PC-3 (cell line): ENCODE results near the gene KRTAP20-1. TPM values are rescaled to one million over a fixed set of nuclear protein-coding genes. Genes with fewer than 3 reads are reported as not detected.

Source experiments
- ATAC-seq: fragments of 200-7000 bp; cut with Tn5 transposase; 2 replicates; pipeline ENCODE4 v1.9.1; 2020; ENCODE audit warnings: mild to moderate bottlenecking, moderate library complexity
- Bru-seq: library from RNA; stranded (reverse); fragments of 400-500 nt; gene quantifications from one replicate; lab custom pipeline; 2021; lab: Mats Ljungman, UMichigan
- BruChase-seq, 2 experiments: library from RNA; stranded (reverse); fragments of 400-500 nt; gene quantifications; one replicate each; lab custom pipeline; 2021; lab: Mats Ljungman, UMichigan
- BruUV-seq: library from RNA; stranded (reverse); fragments of 400-500 nt; replicated peaks from 2 replicates; lab custom pipeline; 2021; lab: Mats Ljungman, UMichigan
- CTCF ChIA-PET: fragments of 300-600 bp; sonication (Branson Sonifier 250); formaldehyde crosslinking; loops from one replicate; lab custom pipeline; 2022; ENCODE audit warnings: antibody characterized with exemption; lab: Charles Lee
- POLR2A ChIA-PET: fragments of 300-600 bp; sonication (Branson Sonifier 250); formaldehyde crosslinking; loops from one replicate; lab custom pipeline; 2022; ENCODE audit warnings: antibody characterized with exemption; ENCODE audit not compliant: unreplicated experiment; lab: Charles Lee
- DNase-seq: peaks from one replicate; pipeline ENCODE4 v3.0.0-alpha.2; 2015
- H2AFZ ChIP-seq: fragments of 300-600 bp; sonication (generic); 2 replicates; pipeline ENCODE4 v1.6.0; 2016; ENCODE audit warnings: antibody characterized with exemption, low read length
- H3F3A ChIP-seq: fragments of 300-600 bp; sonication (generic); one replicate; pipeline ENCODE4 v1.6.0; 2017; ENCODE audit warnings: antibody characterized with exemption, low read length, control low read depth, mild to moderate bottlenecking; ENCODE audit not compliant: unreplicated experiment
- H3K27ac ChIP-seq: fragments of 300-600 bp; sonication (generic); 2 replicates; pipeline ENCODE4 v1.5.1; 2016; ENCODE audit warnings: mild to moderate bottlenecking, low read length
- H3K27me3 ChIP-seq: fragments of 300-600 bp; sonication (generic); 2 replicates; pipeline ENCODE4 v1.6.1; 2016; ENCODE audit warnings: low read length, mixed read lengths
- H3K36me3 ChIP-seq: fragments of 300-600 bp; sonication (generic); 2 replicates; pipeline ENCODE4 v1.6.1; 2016; ENCODE audit warnings: low read depth, mixed run types, low read length, mixed read lengths
- H3K4me1 ChIP-seq: fragments of 300-600 bp; sonication (generic); 2 replicates; pipeline ENCODE4 v1.5.1; 2016; ENCODE audit warnings: low read length; ENCODE audit not compliant: insufficient read depth
- H3K4me2 ChIP-seq: fragments of 300-600 bp; sonication (generic); 2 replicates; pipeline ENCODE4 v1.6.0; 2016; ENCODE audit warnings: low read length
- H3K4me3 ChIP-seq: fragments of 300-600 bp; sonication (generic); 2 replicates; pipeline ENCODE4 v1.5.1; 2016; ENCODE audit warnings: mild to moderate bottlenecking, low read length, mixed read lengths
- H3K79me2 ChIP-seq: fragments of 300-600 bp; sonication (generic); 2 replicates; pipeline ENCODE4 v1.6.1; 2017; ENCODE audit warnings: low read length, mixed read lengths
- H3K9ac ChIP-seq: fragments of 300-600 bp; sonication (generic); 2 replicates; pipeline ENCODE4 v1.6.0; 2016; ENCODE audit warnings: mild to moderate bottlenecking, low read length
- H3K9me2 ChIP-seq: fragments of 300-600 bp; sonication (generic); replicated peaks from 2 replicates; pipeline ENCODE4 v1.6.1; 2016; ENCODE audit warnings: mixed run types, low read length, mixed read lengths
- H3K9me3 ChIP-seq: fragments of 300-600 bp; sonication (generic); 2 replicates; pipeline ENCODE4 v1.6.1; 2016; ENCODE audit warnings: low read length, mixed read lengths
- H4K20me1 ChIP-seq: fragments of 300-600 bp; sonication (generic); 2 replicates; pipeline ENCODE4 v1.6.1; 2016; ENCODE audit warnings: low read length, mixed read lengths
- EZH2 ChIP-seq: fragments of 300-600 bp; sonication (generic); IDR thresholded peaks from one replicate; pipeline ENCODE4 v1.6.1; 2017; ENCODE audit warnings: antibody characterized with exemption, mild to moderate bottlenecking, low read length; ENCODE audit not compliant: unreplicated experiment
- EZH2phosphoT487 ChIP-seq: fragments of 300-600 bp; sonication (generic); IDR thresholded peaks from 2 replicates; pipeline ENCODE4 v1.6.1; 2018; ENCODE audit warnings: mild to moderate bottlenecking, antibody characterized with exemption, low read length, borderline replicate concordance
- intact Hi-C: fragments of 100-400 bp; cut with micrococcal nuclease; formaldehyde crosslinking; loops from 2 replicates; pipeline ENCODE4 v1.9.0; 2023
- long read RNA-seq: library from polyadenylated mRNA; unstranded; transcript quantifications from one replicate; pipeline ENCODE4 v2.0.0, GENCODE V29; 2021; ENCODE audit not compliant: unreplicated experiment
- total RNA-seq: library from RNA; depleted of rRNA; stranded (reverse); fragments of >200 nt; gene quantifications from 2 replicates; pipeline ENCODE4 v1.2.3, GENCODE V29; 2014; rRNA removed
- TF ChIP-seq, protein P1 (sequence below): fragments of 300-600 bp; sonication (generic); conservative IDR thresholded peaks from 2 replicates; pipeline ENCODE4 v1.5.1; 2017; ENCODE audit warnings: antibody characterized with exemption, low read depth, mild to moderate bottlenecking, low read length

The KRTAP20-1 gene, protein sequence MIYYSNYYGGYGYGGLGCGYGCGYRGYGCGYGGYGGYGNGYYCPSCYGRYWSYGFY
- not detected in 2 replicates for total RNA-seq
- Bru-seq, nascent RNA: not detected
- not detected for BruChase-seq, experiment 1, labeled RNA remaining after a 6-hour chase
- not detected for BruChase-seq, experiment 2, labeled RNA remaining after a 2-hour chase
- long read RNA-seq: 0 reads

- peaks cover 30% of the 10 kb centered on the region for H3K4me1 ChIP-seq
- no peaks in the 10 kb centered on the region for H3K36me3 ChIP-seq
- no peaks in the 10 kb centered on the region for H3K9me3 ChIP-seq
- POLR2A ChIA-PET: no interaction called here
- no peak within 1 kb of the TSS for H2AFZ ChIP-seq
- peaks cover 4% of the 10 kb centered on the region for H3F3A ChIP-seq
- no peak for DNase-seq
- no peaks in the 10 kb centered on the region for H4K20me1 ChIP-seq
- H3K79me2 ChIP-seq: no peaks in the 10 kb centered on the region
- H3K4me2 ChIP-seq: no peak within 1 kb of the TSS
- TF ChIP-seq EZH2: no peak
- TF ChIP-seq EZH2phosphoT487: no peak
- TF ChIP-seq, protein P1, sequence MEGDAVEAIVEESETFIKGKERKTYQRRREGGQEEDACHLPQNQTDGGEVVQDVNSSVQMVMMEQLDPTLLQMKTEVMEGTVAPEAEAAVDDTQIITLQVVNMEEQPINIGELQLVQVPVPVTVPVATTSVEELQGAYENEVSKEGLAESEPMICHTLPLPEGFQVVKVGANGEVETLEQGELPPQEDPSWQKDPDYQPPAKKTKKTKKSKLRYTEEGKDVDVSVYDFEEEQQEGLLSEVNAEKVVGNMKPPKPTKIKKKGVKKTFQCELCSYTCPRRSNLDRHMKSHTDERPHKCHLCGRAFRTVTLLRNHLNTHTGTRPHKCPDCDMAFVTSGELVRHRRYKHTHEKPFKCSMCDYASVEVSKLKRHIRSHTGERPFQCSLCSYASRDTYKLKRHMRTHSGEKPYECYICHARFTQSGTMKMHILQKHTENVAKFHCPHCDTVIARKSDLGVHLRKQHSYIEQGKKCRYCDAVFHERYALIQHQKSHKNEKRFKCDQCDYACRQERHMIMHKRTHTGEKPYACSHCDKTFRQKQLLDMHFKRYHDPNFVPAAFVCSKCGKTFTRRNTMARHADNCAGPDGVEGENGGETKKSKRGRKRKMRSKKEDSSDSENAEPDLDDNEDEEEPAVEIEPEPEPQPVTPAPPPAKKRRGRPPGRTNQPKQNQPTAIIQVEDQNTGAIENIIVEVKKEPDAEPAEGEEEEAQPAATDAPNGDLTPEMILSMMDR: no peak
- H3K4me3 ChIP-seq: no peak within 1 kb of the TSS
- intact Hi-C loops: no loop called here
- no peak for ATAC-seq
- H3K27ac ChIP-seq: no peak within 1 kb of the TSS
- no peaks in the 10 kb centered on the region; the same call in 1 of the 2 replicates for H3K9me2 ChIP-seq
- CTCF ChIA-PET: no interaction called here
- no peak within 1 kb of the TSS for H3K9ac ChIP-seq
- no peaks in the 10 kb centered on the region for H3K27me3 ChIP-seq
- no TSS peak for BruUV-seq
These were observed at the start of gene KRTAP20-1 for GRCh38 chr21:30616125-30616524. TSS of gene KRTAP20-1 (plus strand) at chr21:30616425. CDS start at chr21:30616455, 30 bp downstream.

DNA sequence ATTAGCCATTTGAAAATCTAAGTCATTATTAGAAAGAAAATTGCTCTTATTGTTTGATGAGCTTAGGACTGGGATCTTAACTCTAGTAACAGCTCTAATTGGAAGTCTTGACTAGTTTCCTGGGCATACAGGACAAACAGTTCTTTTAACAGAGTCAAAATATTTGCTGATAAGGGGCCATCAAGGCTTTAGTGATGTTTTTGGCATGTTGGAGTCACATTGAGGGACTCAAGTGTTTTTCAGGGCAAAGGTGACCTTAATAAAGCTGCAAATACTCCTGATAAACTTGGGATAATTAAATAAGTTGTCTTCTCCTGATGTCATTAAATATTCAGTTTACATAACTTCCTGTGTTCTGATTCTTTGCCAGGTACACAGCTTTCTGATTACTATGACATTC lies 48.6 kb upstream of the KRTAP20-1 start:
- no peak for TF ChIP-seq EZH2
- TF ChIP-seq, protein P1: no peak
- no peak for TF ChIP-seq EZH2phosphoT487
- DNase-seq (no peak), ATAC-seq (no peak)
- Histone ChIP-seq H4K20me1 (no peaks in the 10 kb centered on the region), H3K9me2 (no peaks in the 10 kb centered on the region), H3K4me3 (no peak overlapping the region), H3K9ac (no peak overlapping the region), H3K4me1 (no peaks in the 10 kb centered on the region), H3K27me3 (no peaks in the 10 kb centered on the region), H3F3A (no peaks in the 10 kb centered on the region), H2AFZ (no peak overlapping the region), H3K27ac (no peak overlapping the region), H3K4me2 (no peak overlapping the region), H3K36me3 (no peaks in the 10 kb centered on the region), H3K9me3 (no peaks in the 10 kb centered on the region), H3K79me2 (no peaks in the 10 kb centered on the region)
- ChIA-PET CTCF (no interaction called here), POLR2A (no interaction called here)
- no TSS peak for BruUV-seq
- intact Hi-C loops: no loop called here

DNA sequence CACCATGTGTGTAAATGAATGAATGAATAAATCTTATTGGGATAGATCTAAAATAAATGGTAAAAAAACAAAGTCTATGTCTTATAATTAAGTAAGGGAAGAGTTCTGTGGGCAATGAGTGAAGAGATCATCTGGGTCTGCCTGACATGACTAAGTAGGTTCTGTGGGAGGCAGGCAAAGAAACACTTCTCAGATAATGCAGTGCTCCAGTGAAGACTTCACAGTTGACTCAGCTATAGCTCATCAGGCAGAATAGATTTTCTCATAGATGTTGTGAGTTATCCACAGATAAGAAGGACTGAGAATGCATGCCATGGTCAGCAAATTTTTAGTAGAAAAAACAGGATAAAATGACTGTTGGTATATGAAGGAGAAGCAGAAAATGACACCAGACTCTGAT lies 38.5 kb upstream of the KRTAP20-1 start:
- H3K4me1 ChIP-seq: no peaks in the 10 kb centered on the region
- DNase-seq (peak; percentile 56), ATAC-seq (peak; percentile 58)
- no peak overlapping the region for H3K27ac ChIP-seq
- H4K20me1 ChIP-seq: no peaks in the 10 kb centered on the region
- H3K36me3 ChIP-seq: no peaks in the 10 kb centered on the region
- H3K79me2 ChIP-seq: no peaks in the 10 kb centered on the region
- H3K9ac ChIP-seq: no peak overlapping the region
- H2AFZ ChIP-seq: no peak overlapping the region
- intact Hi-C loops: no loop called here
- no TSS peak for BruUV-seq
- ChIA-PET CTCF (no interaction called here), POLR2A (no interaction called here)
- H3K4me3 ChIP-seq: no peak overlapping the region
- no peaks in the 10 kb centered on the region for H3K9me2 ChIP-seq
- TF ChIP-seq EZH2: no peak
- TF ChIP-seq EZH2phosphoT487: no peak
- TF ChIP-seq, protein P1: no peak
- no peaks in the 10 kb centered on the region for H3F3A ChIP-seq
- no peak overlapping the region for H3K4me2 ChIP-seq
- no peaks in the 10 kb centered on the region for H3K27me3 ChIP-seq
- no peaks in the 10 kb centered on the region for H3K9me3 ChIP-seq
